K562 (cell line): ENCODE data around the gene ZFP36. TPM values are rescaled to one million over a fixed set of nuclear protein-coding genes. Genes with fewer than 3 reads are reported as not detected.

Experiments
- DIDO1 ChIP-seq: fragments of 450-650 bp; IDR thresholded peaks from 2 replicates; pipeline ENCODE4 v1.6.1; 2016; ENCODE audit warnings: low read depth, missing biosample characterization, missing genetic modification characterization
- KLF10 ChIP-seq: fragments of 250-450 bp; sonication (Bioruptor Pico); IDR thresholded peaks from 2 replicates; pipeline ENCODE4 v1.6.1; 2021; ENCODE audit warnings: matching md5 sums
- RBM25 ChIP-seq: fragments of 200-400 bp; formaldehyde crosslinking; IDR thresholded peaks from 2 replicates; pipeline ENCODE4 v1.6.1; 2018; ENCODE audit warnings: low read length, low read depth, moderate library complexity; ENCODE audit not compliant: severe bottlenecking
- SP1 ChIP-seq: sonication (generic); formaldehyde crosslinking; IDR thresholded peaks from 2 replicates; pipeline ENCODE4 v1.8.1; 2022; ENCODE audit warnings: mild to moderate bottlenecking, missing genetic modification reagents
- TEAD4 ChIP-seq, 2 experiments: sonication (generic) in 1 of 2; formaldehyde crosslinking in 1 of 2; IDR thresholded peaks; 2 replicates each; pipeline versions ENCODE4 v1.6.1 to v1.8.0; 2012 to 2022; ENCODE audit warnings: borderline replicate concordance in 1 of 2, inconsistent platforms in 1 of 2, low read length in 1 of 2, mild to moderate bottlenecking in 1 of 2, missing genetic modification reagents in 1 of 2
- THRB ChIP-seq: fragments of 450-650 bp; formaldehyde crosslinking; conservative IDR thresholded peaks from 2 replicates; pipeline ENCODE4 v1.4.0; 2022; ENCODE audit warnings: mild to moderate bottlenecking, missing genetic modification characterization
- ZBTB40 ChIP-seq, 2 experiments: fragments of 450-650 bp in 1 of 2; sonication (generic) in 1 of 2; formaldehyde crosslinking in 1 of 2; IDR thresholded peaks; 2 replicates each; pipeline versions ENCODE4 v1.7.1 to v1.9.0; 2016 to 2022; ENCODE audit warnings: inconsistent platforms in 1 of 2, mild to moderate bottlenecking in 1 of 2, missing genetic modification reagents in 1 of 2
- ZNF445 ChIP-seq: fragments of 250-450 bp; sonication (Bioruptor Pico); IDR thresholded peaks from 2 replicates; pipeline ENCODE4 v1.4.0; 2020; ENCODE audit warnings: low read depth, mild to moderate bottlenecking, moderate library complexity
- polyA plus RNA-seq, 8 experiments: library from polyadenylated mRNA; depleted of rRNA in 4 of 8; stranded (reverse) in 5 of 8; unstranded in 3 of 8; fragments of >200 nt; fragmentation: Nextera tagmentation in 2 of 8; fragmentation: Illumina TruSeq in 1 of 8; extraction: Ambion mirVana in 2 of 8; extraction: Trizol in 1 of 8; gene quantifications; 2 replicates each; pipeline versions ENCODE4 v1.2.1 to v1.2.3, GENCODE V29; 2011 to 2014; ENCODE audit warnings: inconsistent platforms in 1 of 8, missing spikeins in 1 of 8
- total RNA-seq, 7 experiments: library from RNA; depleted of rRNA in 6 of 7; stranded (reverse); fragments of >200 nt in 6 of 7; fragmentation: Illumina TruSeq in 2 of 7; extraction: Trizol in 2 of 7; gene quantifications; 2 replicates each; pipeline versions ENCODE4 v1.2.1 to v1.2.3, GENCODE V29; 2011 to 2021; ENCODE audit warnings: low replicate concordance in 1 of 7
- TF ChIP-seq, protein P1 (sequence below): IDR thresholded peaks from 2 replicates; pipeline ENCODE4 v1.6.1; 2014; ENCODE audit warnings: antibody characterized with exemption

The ZFP36 gene
- total and polyA plus RNA-seq, 9 of the 15 experiments (the other 6 are each of a cell fraction or from before 2014, with no cell fraction given): 1.0 to 20.1 (median 3.5) TPM

DNA sequence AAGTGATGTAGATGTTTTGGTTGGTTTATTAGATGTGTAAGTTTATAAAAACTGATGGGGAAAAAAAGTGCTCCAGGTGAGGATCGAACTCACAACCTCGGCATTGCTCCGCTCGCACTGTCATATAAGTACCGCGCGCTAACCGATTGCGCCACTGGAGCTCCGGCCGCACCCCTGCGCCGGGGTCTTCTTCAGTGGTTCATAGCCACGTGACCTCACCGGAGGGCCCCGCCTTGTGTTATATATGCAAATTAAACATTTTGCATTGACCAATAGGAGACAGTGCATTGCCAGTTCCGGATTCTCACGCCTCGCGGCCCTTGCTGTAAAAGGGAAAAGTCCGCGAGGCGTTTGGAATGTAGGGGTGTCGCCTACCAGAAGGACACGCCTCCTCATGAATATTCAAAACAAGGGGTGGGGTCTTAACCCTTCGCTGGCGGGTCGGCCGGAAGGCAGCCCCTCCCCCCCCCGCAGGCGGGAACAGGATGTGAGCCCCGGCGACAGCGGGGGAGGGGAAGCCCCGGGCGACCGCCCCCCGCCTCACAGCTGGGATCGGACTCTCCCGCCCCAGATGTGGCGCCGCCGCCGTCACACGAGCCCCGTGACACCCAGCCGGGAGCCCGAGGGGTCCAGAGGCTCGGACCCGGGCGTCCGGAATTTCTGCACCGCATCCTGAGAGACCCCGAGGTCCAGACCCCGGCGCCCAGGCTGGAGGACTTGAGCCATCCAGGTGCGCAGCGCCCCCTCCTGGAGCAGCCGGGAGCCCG lies 5.6 kb downstream of the ZFP36 start, which contains the start of gene PLEKHG2 (continued):
- TF ChIP-seq ZBTB40 (IDR thresholded peaks at IDR 0.05) (peak; percentile 92), ZBTB40 (CRISPR knock-in tag; IDR thresholded peaks at IDR 0.05) (no peak), ZNF445 (CRISPR knock-in tag) (no peak), THRB (CRISPR knock-in tag) (0 out of 2 replicates have a peak, but pooled peaks have one; percentile 36), DIDO1 (tag) (no peak), TEAD4 (IDR thresholded peaks at IDR 0.05; ENCODE audit: low read length) (peak; percentile 76), TEAD4 (CRISPR knock-in tag; IDR thresholded peaks at IDR 0.05; ENCODE audit: borderline replicate concordance) (no peak), KLF10 (CRISPR knock-in tag) (no peak), RBM25 (no peak), SP1 (peak; percentile 98)
- TF ChIP-seq, protein P1, sequence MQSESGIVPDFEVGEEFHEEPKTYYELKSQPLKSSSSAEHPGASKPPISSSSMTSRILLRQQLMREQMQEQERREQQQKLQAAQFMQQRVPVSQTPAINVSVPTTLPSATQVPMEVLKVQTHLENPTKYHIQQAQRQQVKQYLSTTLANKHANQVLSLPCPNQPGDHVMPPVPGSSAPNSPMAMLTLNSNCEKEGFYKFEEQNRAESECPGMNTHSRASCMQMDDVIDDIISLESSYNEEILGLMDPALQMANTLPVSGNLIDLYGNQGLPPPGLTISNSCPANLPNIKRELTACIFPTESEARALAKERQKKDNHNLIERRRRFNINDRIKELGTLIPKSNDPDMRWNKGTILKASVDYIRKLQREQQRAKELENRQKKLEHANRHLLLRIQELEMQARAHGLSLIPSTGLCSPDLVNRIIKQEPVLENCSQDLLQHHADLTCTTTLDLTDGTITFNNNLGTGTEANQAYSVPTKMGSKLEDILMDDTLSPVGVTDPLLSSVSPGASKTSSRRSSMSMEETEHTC: peak; percentile 95
